HG03469 (cell line): ENCODE measurements around the gene EPHB6.

ENCODE experiments used
- ATAC-seq: cut with Tn5 transposase; IDR thresholded peaks from one replicate; pipeline ENCODE4 v1.9.1; 2021; ENCODE audit warnings: mild to moderate bottlenecking, moderate library complexity, moderate number of reproducible peaks; ENCODE audit not compliant: unreplicated experiment

EPHB6 gene

GRCh38 chr7:142916508-142916907 is 61.6 kb downstream of the EPHB6 start:
- no peak for ATAC-seq

- ATAC-seq = no peak
These were observed 62.6 kb downstream of the EPHB6 start for GRCh38 chr7:142917447-142917846.

GRCh38 chr7:142918901-142919300 is 64.0 kb downstream of the EPHB6 start:
- ATAC-seq = no peak

- no peak for ATAC-seq
These were observed 64.8 kb downstream of the EPHB6 start for GRCh38 chr7:142919656-142920055.
